Fibroblast of the aortic adventitia (primary cell): ENCODE measurements around the gene MND1. TPM values are rescaled to one million over a fixed set of nuclear protein-coding genes. Genes with fewer than 3 reads are reported as not detected.
"Not testable (repeated sequence)": the region's sequence is repeated elsewhere in the genome, so short reads cannot be mapped to it uniquely, and the experiment has no call there.

Experiments used
- DNase-seq: peaks from one replicate; pipeline ENCODE4 v3.0.0-alpha.2; 2010; ENCODE audit warnings: low read depth
- H3K4me3 ChIP-seq: 2 replicates; pipeline ENCODE4 v1.5.1; 2011; ENCODE audit warnings: low read depth, mild to moderate bottlenecking, control low read depth, low read length, moderate library complexity
- CTCF ChIP-seq: IDR thresholded peaks from 2 replicates; pipeline ENCODE4 v1.5.1; 2011; ENCODE audit warnings: mild to moderate bottlenecking, low read length, control low read depth, inconsistent platforms; ENCODE audit not compliant: insufficient read depth
- small RNA-seq: library from RNA; depleted of rRNA; stranded (forward); fragments of <200 nt; gene quantifications from one replicate; pipeline ENCODE3, GENCODE V24; 2012
- total RNA-seq: library from RNA; depleted of rRNA; stranded (reverse); fragments of >200 nt; gene quantifications from 2 replicates; pipeline ENCODE4 v1.2.3, GENCODE V29; 2012; ENCODE audit warnings: low replicate concordance

MND1 gene
- total RNA-seq, 1 donor: 15.5 TPM

- H3K4me3 ChIP-seq: no peak overlapping the region
- TF ChIP-seq CTCF: no peak
- DNase-seq: no peak
Measured at GRCh38 chr4:153452658-153453378, 108.3 kb downstream of the MND1 start.

GRCh38 chr4:153453402-153453801, 108.9 kb downstream of the MND1 start:
- H3K4me3 ChIP-seq: no peak overlapping the region
- DNase-seq: no peak
- no peak for TF ChIP-seq CTCF

- TF ChIP-seq CTCF: no peak
- DNase-seq: no peak
- H3K4me3 ChIP-seq: no peak overlapping the region
Measured at GRCh38 chr4:153458969-153459368, 114.5 kb downstream of the MND1 start.

GRCh38 chr4:153461549-153461948, 117.1 kb downstream of the MND1 start:
- H3K4me3 ChIP-seq, DNase-seq: not testable (repeated sequence)

GRCh38 chr4:153464068-153464467, 119.6 kb downstream of the MND1 start:
- no peak overlapping the region for H3K4me3 ChIP-seq
- peak; percentile 12 for DNase-seq
- TF ChIP-seq CTCF: no peak

Small RNA genes within 50 kb of the gene (small RNA-seq; reads per million reads assigned to genes)
- not detected for gene RN7SL419P

Other genes with a start within 250 kb of the MND1 start
- 34.6 and 78.5 TPM in 2 replicates for gene TRIM2, start 140.2 kb upstream of the MND1 start, total RNA-seq
- gene TMEM131L, start 121.7 kb downstream of the MND1 start, total RNA-seq: 8.7 and 10.8 TPM in 2 replicates